HG02642 (cell line): ENCODE data around the gene FBXO30.

Experiments
- ATAC-seq: cut with Tn5 transposase; IDR thresholded peaks from one replicate; pipeline ENCODE4 v1.9.1; 2021; ENCODE audit warnings: mild to moderate bottlenecking; ENCODE audit not compliant: unreplicated experiment, poor library complexity

The FBXO30 gene

DNA sequence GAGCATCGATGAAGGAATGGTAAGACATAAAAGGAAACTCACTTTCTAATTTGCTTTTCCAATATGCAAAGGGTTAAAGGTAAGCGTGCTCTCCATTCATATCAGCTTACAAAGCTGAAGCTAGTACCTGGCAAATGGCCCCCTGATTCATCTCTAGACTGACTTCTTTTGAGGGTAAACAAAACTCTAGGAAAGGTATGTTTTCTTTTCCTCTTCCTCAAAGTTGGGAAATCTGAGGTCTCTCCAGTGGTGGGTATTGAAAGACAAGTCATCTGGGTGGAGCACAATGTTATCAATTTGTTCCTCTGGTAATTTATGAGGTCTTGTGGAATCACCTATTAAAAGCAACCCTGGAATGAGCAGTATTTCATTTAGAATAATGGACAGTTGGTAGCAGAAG, 7.9 kb upstream of the FBXO30 start:
- ATAC-seq: no peak

DNA sequence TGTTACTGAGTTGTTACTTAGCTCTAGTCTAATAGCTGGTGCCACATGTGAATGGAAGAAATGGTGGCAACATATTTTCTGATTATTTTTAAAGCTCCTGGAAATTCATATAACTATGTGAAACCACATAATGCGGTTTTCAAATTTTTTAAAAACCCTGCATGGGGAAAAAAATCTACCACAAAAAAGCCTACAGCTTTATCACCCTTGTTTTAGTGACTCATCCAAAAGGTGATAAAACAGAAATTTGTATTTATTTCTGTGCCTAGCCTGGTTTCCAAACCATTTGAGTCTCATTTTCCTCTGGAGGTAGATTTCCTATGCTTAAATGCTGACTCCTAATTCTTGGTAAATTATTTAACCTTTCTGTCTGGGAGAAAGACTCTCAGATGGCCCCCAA, 5.4 kb upstream of the FBXO30 start:
- ATAC-seq: no peak

DNA sequence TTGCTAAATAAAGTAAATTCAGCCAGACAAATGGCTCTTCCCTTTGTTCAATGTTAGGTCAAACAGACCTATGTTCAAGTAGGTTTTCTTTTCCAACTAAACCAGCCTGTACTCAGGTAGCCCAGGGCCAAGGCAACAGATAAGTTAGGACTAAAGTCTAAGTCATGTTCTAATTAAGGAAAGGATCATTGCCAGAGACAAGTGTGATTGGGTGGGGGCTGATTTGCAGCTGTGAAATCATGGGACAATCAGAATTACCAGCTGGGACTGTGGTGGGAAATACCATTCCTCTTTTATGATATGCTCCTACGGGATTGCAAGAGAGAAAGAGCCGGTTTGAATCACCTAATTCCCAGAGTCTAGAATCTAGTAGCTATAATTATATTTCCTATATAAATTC, 4.2 kb upstream of the FBXO30 start:
- ATAC-seq: no peak

DNA sequence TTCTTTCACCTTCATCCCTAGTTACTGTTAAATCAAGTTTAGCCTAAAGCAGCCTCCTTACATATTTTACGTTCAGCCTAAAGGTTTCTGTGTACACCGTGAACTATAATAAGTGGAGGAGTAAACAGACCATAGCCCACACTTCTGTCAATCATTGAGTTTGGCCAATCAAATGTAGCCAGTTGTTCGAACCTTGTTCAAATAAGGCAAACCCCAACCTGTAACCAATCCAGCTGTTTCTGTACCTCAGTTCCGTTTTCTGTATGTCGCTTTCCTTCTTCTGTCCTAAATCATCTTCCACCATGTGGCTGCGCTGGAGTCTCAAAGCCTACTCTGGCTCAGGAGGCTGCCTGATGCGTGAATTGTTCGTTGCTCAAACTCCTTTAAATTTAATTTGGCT, 1.8 kb upstream of the FBXO30 start:
- ATAC-seq: no peak

DNA sequence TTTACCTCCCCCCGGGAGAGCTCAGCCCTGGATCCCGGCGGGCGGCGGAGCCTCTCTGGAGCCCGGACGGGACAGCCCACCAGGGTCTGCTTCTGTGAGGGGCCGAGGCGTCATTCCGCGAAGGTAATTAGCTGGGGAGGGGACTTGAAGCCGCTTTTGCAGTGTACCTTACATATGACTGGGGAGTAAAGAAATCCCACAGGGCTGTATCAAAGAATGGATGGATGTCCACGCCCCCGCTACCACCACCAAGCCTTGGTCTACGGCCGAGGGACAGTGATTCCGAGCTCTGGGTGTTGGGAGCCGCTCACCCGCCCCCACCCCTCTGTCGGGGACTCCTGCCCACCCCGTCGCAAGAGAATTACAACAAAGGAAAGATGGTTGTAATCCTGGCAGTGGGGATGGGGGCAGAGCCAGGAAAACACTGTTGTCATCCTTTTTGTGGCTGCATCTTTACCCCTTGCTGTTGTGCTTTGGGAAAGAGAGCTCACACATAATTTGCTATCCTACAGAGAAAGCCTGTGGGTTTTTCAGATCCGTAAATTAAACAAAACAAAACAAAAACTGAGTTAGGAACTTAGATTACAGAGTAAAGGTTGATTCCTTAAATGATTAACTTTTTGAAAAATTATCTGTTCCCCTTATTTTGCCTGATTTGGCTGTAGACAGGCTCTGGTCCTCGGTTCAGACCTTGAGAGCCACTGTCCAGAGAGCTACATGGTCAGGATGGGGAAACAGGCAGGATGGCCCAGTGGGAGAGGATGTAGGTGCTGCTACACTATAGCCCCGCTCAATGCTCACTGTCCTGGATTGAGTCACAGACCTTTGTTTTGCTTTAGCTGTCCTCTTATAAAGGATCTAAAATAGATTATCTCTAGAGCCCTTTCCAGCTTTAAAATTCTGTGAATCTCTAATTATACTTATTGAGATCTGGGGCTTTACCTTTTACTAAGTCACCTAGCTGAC, 997 bp upstream of the FBXO30 start:
- ATAC-seq: peak; percentile 5

DNA sequence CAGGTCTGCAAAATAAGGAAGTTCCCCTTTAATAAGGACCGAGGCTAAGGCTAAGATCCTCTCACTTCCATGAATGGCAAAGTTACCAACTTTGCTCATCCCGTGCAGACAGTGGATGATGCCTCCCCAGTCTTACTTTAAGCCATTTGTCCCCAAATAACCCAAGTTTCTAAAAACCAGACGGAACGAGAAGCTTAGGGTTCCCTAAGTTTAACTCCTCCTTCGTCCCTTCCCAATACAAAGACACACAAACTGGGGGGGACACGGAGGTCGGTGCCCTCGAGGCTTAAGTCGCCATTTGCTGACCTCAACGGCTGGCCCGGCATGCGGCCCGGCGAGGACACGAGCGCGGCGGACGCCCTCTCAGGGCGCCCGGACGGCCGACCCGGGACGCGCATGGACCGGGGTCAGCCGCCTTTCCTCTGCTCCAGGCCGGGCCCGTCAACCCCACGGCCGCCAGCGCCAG, 527 bp downstream of the FBXO30 start:
- peak; percentile 16 for ATAC-seq

GRCh38 chr6:145813285-145814034, 1.1 kb downstream of the FBXO30 start:
- ATAC-seq: no peak

DNA sequence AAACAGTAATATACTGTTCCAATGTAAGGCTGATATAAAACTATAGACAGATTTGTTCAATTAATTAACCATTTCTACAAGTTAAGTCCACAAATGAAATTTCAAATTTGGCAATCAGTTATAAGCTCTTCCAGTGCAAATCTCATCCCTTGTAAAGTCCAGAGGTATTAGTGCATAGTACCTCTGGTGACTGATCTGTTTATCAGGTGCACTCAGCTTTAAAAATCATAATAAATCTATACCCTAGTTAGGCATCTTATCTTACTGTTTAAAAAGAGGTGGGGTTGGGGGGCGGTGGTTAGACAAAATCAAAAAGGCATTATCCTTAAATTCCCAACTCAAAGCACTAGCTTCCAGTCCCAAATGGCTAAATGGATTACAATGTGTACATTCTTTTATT, 2.9 kb downstream of the FBXO30 start:
- no peak for ATAC-seq

DNA sequence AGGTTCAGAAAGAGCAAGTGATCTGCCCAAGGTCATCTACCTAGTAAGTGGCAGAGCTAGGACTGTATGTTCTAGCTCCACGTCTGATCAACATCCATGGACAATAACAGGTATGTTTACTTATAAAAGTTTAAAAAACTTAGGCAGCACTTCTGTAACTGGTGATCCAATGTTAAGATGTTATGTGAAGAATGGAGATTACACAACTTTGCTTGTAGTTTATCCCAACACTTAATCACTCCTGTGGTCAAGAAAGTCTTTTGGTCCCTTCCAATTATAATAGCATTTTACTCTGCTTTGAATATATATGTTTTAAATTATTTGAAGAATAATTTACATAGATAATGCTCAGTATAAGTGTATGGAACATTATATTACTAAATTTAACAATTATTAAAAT, 4.8 kb downstream of the FBXO30 start:
- no peak for ATAC-seq

DNA sequence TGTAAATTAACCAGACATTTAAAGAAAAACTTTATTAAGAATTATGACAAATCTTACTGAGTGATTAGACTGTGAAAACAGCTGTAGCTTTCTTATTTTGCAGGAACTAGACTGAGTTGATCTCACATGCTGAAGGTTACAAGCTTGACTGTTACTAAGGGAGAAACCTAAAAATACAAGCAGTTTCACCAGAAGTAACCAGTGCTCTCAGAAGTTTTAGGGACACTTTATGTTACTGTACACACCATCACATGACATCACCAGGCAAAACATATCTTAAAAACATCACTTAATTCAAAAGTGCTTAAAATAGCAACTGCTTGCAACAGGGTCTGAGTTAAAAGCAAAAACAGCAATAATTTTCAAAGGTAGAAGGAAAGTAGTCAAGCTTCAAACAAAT, 5.4 kb downstream of the FBXO30 start:
- peak; percentile 76 for ATAC-seq

DNA sequence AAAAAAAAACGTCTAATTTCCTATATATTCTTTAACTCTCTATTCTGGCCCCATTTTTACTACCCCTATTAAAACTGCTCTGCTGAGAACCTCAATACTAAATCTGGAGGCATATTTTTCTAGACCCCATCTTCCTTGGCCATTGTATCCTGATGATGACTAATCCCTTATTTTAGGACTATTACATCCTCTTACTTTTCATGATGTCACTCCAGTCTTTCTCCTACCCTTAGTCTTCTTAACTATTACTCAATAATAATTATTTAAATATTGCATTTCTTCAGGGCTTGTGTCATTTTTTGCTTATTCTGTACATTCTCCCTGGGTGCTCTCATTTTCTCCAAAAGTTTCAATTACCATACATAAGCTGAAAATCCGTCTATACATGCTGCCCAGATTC, 6.4 kb downstream of the FBXO30 start:
- no peak for ATAC-seq

DNA sequence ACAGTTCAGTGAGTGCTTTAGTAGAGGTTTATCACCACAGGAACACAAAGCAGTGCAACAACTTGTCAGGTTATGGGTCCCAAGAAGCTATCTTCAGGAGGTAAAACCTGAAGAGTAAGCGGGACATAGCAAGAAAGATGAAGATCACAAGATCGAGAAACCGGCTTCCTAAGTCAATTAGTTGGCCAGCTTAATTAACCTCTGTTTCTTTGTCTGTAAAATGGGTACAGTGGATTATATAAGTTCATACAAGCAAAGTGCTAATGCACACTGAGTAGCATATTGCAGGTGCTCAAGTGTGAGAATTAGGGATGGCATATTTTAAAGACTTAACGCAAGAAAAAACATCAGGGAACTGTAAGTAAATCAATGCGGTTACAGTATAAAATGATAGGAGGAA, 12.5 kb downstream of the FBXO30 start:
- ATAC-seq: no peak

GRCh38 chr6:145801021-145801420, 13.6 kb downstream of the FBXO30 start:
- no peak for ATAC-seq

- no peak for ATAC-seq
Observed at GRCh38 chr6:145798530-145798929, 16.1 kb downstream of the FBXO30 start.

DNA sequence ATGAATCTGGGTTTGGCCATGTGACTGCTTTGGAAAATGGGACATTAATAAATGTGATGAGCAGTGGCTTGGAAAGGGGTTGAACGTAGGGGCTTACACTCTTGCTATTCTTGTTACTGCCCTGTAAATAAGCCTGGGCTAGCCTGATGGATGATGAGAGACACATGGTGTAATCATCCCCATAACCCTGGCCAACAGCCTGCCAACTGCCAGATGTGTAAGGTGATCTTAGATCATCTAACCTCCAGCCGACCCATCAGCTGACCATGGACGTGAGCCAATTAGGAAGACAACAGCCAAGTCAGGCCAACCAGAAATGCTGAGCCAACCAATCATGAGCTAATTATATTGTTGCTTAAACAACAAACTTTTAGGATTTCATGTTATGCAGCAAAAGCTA, 25.2 kb downstream of the FBXO30 start:
- no peak for ATAC-seq

- no peak for ATAC-seq
Observed at GRCh38 chr6:145787688-145788087, 26.9 kb downstream of the FBXO30 start.

DNA sequence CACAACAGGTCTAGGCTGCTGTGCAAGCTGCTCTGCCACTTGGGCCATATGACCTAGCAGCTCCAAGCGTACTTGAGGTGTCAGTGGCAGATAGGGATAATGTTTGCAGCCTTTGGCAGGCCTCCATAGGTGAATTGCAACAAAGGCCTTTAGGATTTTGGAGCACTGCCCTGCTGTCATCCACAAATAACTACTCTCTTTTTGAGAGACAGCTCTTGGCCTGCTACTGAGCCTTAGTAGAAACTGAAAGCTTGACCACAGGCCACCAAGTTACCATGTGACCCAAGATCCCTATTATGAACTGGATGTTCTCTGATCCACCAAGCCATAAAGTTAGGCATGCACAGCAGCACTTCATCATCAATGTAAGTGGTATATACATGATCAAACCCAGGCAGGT, 29.9 kb downstream of the FBXO30 start:
- peak; percentile 68 for ATAC-seq

DNA sequence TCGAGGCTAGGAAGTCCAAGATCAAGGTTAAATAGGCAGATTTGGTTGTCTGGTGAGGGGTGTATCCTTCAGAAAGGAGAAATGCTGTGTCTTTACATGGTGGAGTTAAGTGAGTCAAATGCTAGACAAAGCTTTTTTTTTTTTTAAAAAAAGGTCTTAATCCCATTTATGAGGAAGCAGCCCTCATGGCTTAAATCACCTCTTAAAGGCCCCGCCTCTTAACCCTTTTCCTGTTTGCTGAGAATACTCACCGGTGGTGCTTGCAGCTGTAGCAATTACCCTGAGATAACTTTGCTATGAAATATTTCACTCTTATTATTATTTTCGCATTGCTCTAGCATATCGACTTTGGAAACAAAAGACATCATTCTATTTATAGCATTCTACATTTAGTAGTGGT, 30.8 kb downstream of the FBXO30 start:
- ATAC-seq: no peak

- ATAC-seq: no peak
Observed at GRCh38 chr6:145772846-145773245, 41.7 kb downstream of the FBXO30 start.

- no peak for ATAC-seq
Observed at GRCh38 chr6:145765449-145765848, 49.1 kb downstream of the FBXO30 start.

GRCh38 chr6:145763742-145764141, 50.9 kb downstream of the FBXO30 start:
- no peak for ATAC-seq
